SJCRH30 (cell line): Measurements from ENCODE around the gene EEIG1. TPM values are rescaled to one million over a fixed set of nuclear protein-coding genes. Genes with fewer than 3 reads are reported as not detected.

Experiments used
- DNase-seq, 2 experiments: peaks; one replicate each; pipeline ENCODE4 v3.0.0-alpha.2; 2015 to 2020
- H3K27ac ChIP-seq: fragments of 250-450 bp; sonication (Bioruptor Pico); 2 replicates; pipeline ENCODE4 v1.5.1; 2020; ENCODE audit warnings: mild to moderate bottlenecking, moderate library complexity
- H3K27me3 ChIP-seq: fragments of 250-450 bp; sonication (Bioruptor Pico); 2 replicates; pipeline ENCODE4 v1.5.1; 2020; ENCODE audit warnings: mild to moderate bottlenecking, moderate library complexity
- H3K36me3 ChIP-seq: fragments of 250-450 bp; sonication (Bioruptor Pico); 2 replicates; pipeline ENCODE4 v1.5.1; 2020; ENCODE audit warnings: mild to moderate bottlenecking, moderate library complexity
- H3K4me1 ChIP-seq: fragments of 250-450 bp; sonication (Bioruptor Pico); 2 replicates; pipeline ENCODE4 v1.5.1; 2020; ENCODE audit warnings: mild to moderate bottlenecking, moderate library complexity
- H3K4me3 ChIP-seq: fragments of 250-450 bp; sonication (Bioruptor Pico); 2 replicates; pipeline ENCODE4 v1.5.1; 2020; ENCODE audit warnings: mild to moderate bottlenecking, moderate library complexity
- H3K9me3 ChIP-seq: fragments of 250-450 bp; sonication (Bioruptor Pico); replicated peaks from 2 replicates; pipeline ENCODE4 v1.5.1; 2020; ENCODE audit warnings: mild to moderate bottlenecking, moderate library complexity
- total RNA-seq: library from RNA; depleted of rRNA; stranded (reverse); fragments of >200 nt; shearing (Covaris generic); gene quantifications from 2 replicates; pipeline ENCODE4 v1.2.3, GENCODE V29; 2014

EEIG1 gene
- total RNA-seq, 1 experiment from 2014 or later, result 4.0 TPM

GRCh38 chr9:128007566-128008138 is 26.9 kb upstream of the EEIG1 start:
- Histone ChIP-seq H3K27ac (no peak overlapping the region), H3K9me3 (no peaks in the 10 kb centered on the region), H3K4me3 (no peak overlapping the region), H3K36me3 (no peaks in the 10 kb centered on the region), H3K4me1 (peaks cover 13% of the 10 kb centered on the region), H3K27me3 (no peaks in the 10 kb centered on the region; the same call in 1 of the 2 replicates)
- DNase-seq, result peak; percentile 54 to 68

GRCh38 chr9:128006332-128006996 is 25.7 kb upstream of the EEIG1 start:
- H3K36me3 ChIP-seq, result no peaks in the 10 kb centered on the region
- no peak overlapping the region for H3K27ac ChIP-seq
- no peaks in the 10 kb centered on the region for H3K9me3 ChIP-seq
- DNase-seq, result no peak
- no peak overlapping the region for H3K4me3 ChIP-seq
- peaks cover 14% of the 10 kb centered on the region for H3K4me1 ChIP-seq
- H3K27me3 ChIP-seq, result no peaks in the 10 kb centered on the region

- Histone ChIP-seq H3K36me3 (no peaks in the 10 kb centered on the region), H3K4me3 (no peak overlapping the region), H3K27ac (no peak overlapping the region), H3K4me1 (peaks cover 17% of the 10 kb centered on the region), H3K27me3 (no peaks in the 10 kb centered on the region), H3K9me3 (no peaks in the 10 kb centered on the region)
- peak; percentile 67 to 76 for DNase-seq
Measured at GRCh38 chr9:128005923-128006322, 25.1 kb upstream of the EEIG1 start.

GRCh38 chr9:128003966-128004604 is 23.3 kb upstream of the EEIG1 start:
- Histone ChIP-seq H3K27ac (no peak overlapping the region), H3K27me3 (no peaks in the 10 kb centered on the region), H3K4me3 (no peak overlapping the region), H3K4me1 (peaks cover 17% of the 10 kb centered on the region), H3K9me3 (0 out of 2 replicates have a peak, but pooled peaks cover 3% of the 10 kb centered on the region), H3K36me3 (no peaks in the 10 kb centered on the region)
- peak; percentile 70 to 79 for DNase-seq

- no peak overlapping the region for H3K4me3 ChIP-seq
- H3K36me3 ChIP-seq, result no peaks in the 10 kb centered on the region
- 0 out of 2 replicates have a peak, but pooled peaks cover 3% of the 10 kb centered on the region for H3K9me3 ChIP-seq
- no peaks in the 10 kb centered on the region for H3K27me3 ChIP-seq
- no peak overlapping the region for H3K27ac ChIP-seq
- DNase-seq, result no peak
- peaks cover 17% of the 10 kb centered on the region for H3K4me1 ChIP-seq
Measured at GRCh38 chr9:128002959-128003358, 22.2 kb upstream of the EEIG1 start.

- Histone ChIP-seq H3K9me3 (0 out of 2 replicates have a peak, but pooled peaks cover 3% of the 10 kb centered on the region), H3K4me3 (no peak overlapping the region), H3K27ac (no peak overlapping the region), H3K4me1 (peaks cover 12% of the 10 kb centered on the region), H3K36me3 (no peaks in the 10 kb centered on the region), H3K27me3 (no peaks in the 10 kb centered on the region)
- DNase-seq, result peak in 1 of 2 experiments; percentile 39
Measured at GRCh38 chr9:128001779-128002298, 21.1 kb upstream of the EEIG1 start.

GRCh38 chr9:128001151-128001778 is 20.5 kb upstream of the EEIG1 start:
- Histone ChIP-seq H3K4me1 (peaks cover 12% of the 10 kb centered on the region), H3K9me3 (0 out of 2 replicates have a peak, but pooled peaks cover 3% of the 10 kb centered on the region), H3K4me3 (no peak overlapping the region), H3K36me3 (no peaks in the 10 kb centered on the region), H3K27ac (no peak overlapping the region), H3K27me3 (no peaks in the 10 kb centered on the region)
- DNase-seq, result no peak

GRCh38 chr9:127999461-127999860 is 18.7 kb upstream of the EEIG1 start:
- H3K9me3 ChIP-seq, result 0 out of 2 replicates have a peak, but pooled peaks cover 3% of the 10 kb centered on the region
- no peaks in the 10 kb centered on the region for H3K36me3 ChIP-seq
- no peaks in the 10 kb centered on the region for H3K27me3 ChIP-seq
- H3K4me3 ChIP-seq, result no peak overlapping the region
- DNase-seq, result no peak
- no peak overlapping the region for H3K27ac ChIP-seq
- H3K4me1 ChIP-seq, result peaks cover 12% of the 10 kb centered on the region

- no peaks in the 10 kb centered on the region for H3K4me1 ChIP-seq
Measured at GRCh38 chr9:127993721-127994120, 12.9 kb upstream of the EEIG1 start.

GRCh38 chr9:127991757-127992274 is 11.0 kb upstream of the EEIG1 start:
- DNase-seq, result peak in 1 of 2 experiments; percentile 8
- H3K4me1 ChIP-seq, result no peaks in the 10 kb centered on the region
- no peaks in the 10 kb centered on the region for H3K9me3 ChIP-seq
- no peaks in the 10 kb centered on the region for H3K36me3 ChIP-seq
- H3K27me3 ChIP-seq, result 0 out of 2 replicates have a peak, but pooled peaks cover 4% of the 10 kb centered on the region
- no peak overlapping the region for H3K27ac ChIP-seq
- no peak overlapping the region for H3K4me3 ChIP-seq

More at GRCh38 chr9:127993721-127994120, 12.9 kb upstream of the EEIG1 start:
- DNase-seq, result no peak
- Histone ChIP-seq H3K27ac (no peak overlapping the region), H3K36me3 (no peaks in the 10 kb centered on the region), H3K9me3 (no peaks in the 10 kb centered on the region), H3K4me3 (no peak overlapping the region), H3K27me3 (0 out of 2 replicates have a peak, but pooled peaks cover 4% of the 10 kb centered on the region)

- no peak for DNase-seq
- H3K4me3 ChIP-seq, result no peak overlapping the region
- H3K4me1 ChIP-seq, result no peaks in the 10 kb centered on the region
- H3K27ac ChIP-seq, result no peak overlapping the region
- no peaks in the 10 kb centered on the region for H3K36me3 ChIP-seq
- H3K27me3 ChIP-seq, result 0 out of 2 replicates have a peak, but pooled peaks cover 4% of the 10 kb centered on the region
- no peaks in the 10 kb centered on the region for H3K9me3 ChIP-seq
Measured at GRCh38 chr9:127991017-127991756, 10.4 kb upstream of the EEIG1 start.

- DNase-seq, result no peak
- Histone ChIP-seq H3K4me1 (no peaks in the 10 kb centered on the region), H3K36me3 (no peaks in the 10 kb centered on the region), H3K27ac (no peak overlapping the region), H3K4me3 (no peak overlapping the region), H3K9me3 (no peaks in the 10 kb centered on the region), H3K27me3 (0 out of 2 replicates have a peak, but pooled peaks cover 4% of the 10 kb centered on the region)
Measured at GRCh38 chr9:127990554-127990953, 9.8 kb upstream of the EEIG1 start.

- no peak for DNase-seq
- Histone ChIP-seq H3K27me3 (0 out of 2 replicates have a peak, but pooled peaks cover 4% of the 10 kb centered on the region), H3K27ac (no peak overlapping the region), H3K9me3 (no peaks in the 10 kb centered on the region), H3K36me3 (no peaks in the 10 kb centered on the region), H3K4me1 (no peaks in the 10 kb centered on the region), H3K4me3 (no peak overlapping the region)
Measured at GRCh38 chr9:127989094-127989493, 8.3 kb upstream of the EEIG1 start.

GRCh38 chr9:127987103-127987614 is 6.4 kb upstream of the EEIG1 start:
- no peak overlapping the region for H3K27ac ChIP-seq
- no peaks in the 10 kb centered on the region for H3K36me3 ChIP-seq
- DNase-seq, result no peak
- no peaks in the 10 kb centered on the region for H3K9me3 ChIP-seq
- no peaks in the 10 kb centered on the region for H3K4me1 ChIP-seq
- no peak overlapping the region for H3K4me3 ChIP-seq
- H3K27me3 ChIP-seq, result 0 out of 2 replicates have a peak, but pooled peaks cover 7% of the 10 kb centered on the region
